Fibroblast of skin of abdomen (primary cell): Measurements from ENCODE around the gene CREBBP.
A peak's percentile ranks its signal among the peaks of the same experiment; 100 is the strongest.

ENCODE experiments used
- DNase-seq: peaks from one replicate; pipeline ENCODE4 v3.0.0-alpha.2; 2013

The CREBBP gene

DNA sequence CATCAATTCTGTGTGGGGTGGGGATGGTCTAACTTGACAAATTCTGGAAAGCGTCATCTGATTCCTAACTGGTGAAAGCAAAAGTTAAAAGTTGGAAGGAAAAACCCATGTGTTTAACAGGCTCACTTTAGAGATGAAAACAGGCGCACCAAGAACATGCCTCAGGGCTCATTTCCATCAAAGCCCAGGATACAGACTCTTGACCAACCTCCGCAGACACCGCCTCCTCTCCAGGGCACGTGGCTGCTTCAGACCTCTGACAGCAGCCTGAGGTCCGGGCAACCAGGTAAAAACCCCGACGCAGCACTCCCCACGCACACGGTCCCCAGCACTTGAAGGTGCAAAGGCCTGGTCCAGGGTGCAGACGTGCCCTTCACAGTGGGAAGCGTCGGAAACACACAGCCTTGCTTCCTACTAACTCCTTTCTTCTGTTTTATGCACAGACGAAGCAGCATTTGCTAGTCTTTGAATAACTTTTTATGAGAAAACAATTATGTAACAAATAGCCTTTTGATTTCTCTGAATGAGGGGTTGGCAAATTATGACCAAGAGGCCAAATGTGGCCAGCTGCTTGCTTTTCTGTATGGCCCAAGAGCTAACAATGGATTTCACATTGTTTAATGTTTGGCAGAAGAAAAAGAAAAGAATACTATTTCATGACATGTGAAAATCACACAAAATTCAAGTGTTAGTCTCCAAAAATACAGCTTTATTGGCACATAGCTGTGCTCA is 119.0 kb downstream of the CREBBP start:
- DNase-seq: no peak

DNA sequence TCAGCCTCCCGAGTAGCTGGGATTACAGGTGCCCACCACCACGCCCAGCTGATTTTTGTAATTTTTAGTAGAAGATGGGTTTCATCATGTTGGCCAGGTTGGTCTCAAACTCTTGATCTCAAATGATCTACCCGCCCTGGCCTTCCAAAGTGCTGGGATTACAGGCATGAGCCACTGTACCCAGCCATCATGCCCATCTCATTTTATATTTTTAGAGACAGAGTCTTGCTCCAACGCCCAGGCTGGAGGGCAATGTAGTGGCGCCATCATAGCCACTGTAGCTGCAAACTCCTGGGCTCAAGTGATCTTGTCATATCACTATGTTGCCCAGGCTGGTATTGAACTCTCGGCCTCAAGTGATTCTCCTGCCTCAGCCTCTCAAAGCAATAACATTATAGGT is 120.0 kb downstream of the CREBBP start:
- DNase-seq: no peak

DNA sequence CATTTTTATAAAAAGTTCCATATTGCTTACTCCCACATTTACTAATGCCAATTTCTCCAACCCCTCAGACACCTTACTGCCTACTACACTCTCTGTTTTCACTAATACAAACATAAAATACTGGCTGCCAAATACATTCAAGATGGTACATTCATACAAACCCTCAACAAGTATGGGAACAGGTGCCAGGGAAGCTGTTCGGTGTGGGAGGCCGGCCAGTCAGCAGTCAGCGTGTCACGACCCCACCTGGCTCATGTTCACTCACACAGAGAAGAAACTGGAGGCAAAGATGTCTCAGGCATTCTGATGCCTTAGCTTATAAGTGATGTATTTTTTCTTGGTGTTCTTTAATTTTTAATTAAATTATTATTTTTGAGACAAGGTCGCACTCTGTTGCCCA is 120.8 kb downstream of the CREBBP start:
- no peak for DNase-seq

DNA sequence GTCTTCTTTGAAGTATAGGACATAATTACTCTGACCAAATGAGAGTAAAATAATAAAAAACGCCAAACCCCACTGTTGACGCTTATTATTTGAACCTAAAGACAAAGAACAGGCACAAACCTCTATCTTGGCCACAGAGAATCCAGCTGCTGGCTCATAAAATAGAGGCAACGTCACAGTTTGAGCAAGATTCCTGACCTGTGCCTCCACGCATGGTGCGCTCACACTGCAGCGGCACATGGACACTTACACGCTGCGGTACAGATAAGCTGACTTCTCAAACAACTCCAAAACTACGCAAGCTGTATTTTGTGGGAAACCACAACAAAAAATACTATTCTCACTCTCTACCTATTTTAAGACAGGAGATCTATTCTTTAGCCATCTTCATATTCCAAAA is 124.4 kb downstream of the CREBBP start:
- no peak for DNase-seq

DNA sequence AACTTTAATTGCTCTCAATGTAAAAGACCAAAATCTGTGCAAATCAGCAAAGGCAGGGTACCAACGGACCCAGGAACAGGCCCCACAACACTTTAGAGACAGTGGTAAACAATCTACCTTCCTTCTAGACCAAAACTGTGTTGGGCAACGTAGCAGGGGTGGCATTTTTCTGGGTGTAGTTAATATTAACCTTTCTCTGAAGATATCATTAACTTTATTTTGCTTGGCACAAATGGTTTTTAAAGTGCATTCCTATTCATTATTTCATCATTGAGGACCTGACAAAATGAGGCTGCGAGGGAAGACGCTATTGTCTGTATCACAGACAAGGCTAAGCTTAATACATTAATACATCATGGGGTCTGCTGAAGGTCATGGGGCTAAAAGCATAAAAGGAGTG is 125.3 kb downstream of the CREBBP start:
- no peak for DNase-seq

DNA sequence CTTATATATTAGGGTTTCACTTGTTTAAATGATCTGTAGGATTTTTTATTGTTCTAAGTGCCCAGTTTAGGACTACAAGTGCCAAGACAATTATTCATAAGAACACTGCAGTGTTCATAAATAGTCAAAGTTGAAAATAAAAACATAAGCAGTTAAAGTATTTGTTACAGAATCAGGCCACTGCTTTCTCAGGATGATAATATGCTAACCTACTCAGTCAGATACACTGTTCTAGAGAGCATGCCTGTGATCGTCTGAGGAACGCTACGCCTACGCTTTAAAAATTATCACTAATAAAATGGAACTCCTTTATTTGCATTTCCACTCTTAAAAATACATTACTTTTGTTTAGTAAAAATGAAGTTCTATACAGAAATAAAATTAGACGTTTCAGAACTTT is 125.7 kb downstream of the CREBBP start:
- DNase-seq: no peak

DNA sequence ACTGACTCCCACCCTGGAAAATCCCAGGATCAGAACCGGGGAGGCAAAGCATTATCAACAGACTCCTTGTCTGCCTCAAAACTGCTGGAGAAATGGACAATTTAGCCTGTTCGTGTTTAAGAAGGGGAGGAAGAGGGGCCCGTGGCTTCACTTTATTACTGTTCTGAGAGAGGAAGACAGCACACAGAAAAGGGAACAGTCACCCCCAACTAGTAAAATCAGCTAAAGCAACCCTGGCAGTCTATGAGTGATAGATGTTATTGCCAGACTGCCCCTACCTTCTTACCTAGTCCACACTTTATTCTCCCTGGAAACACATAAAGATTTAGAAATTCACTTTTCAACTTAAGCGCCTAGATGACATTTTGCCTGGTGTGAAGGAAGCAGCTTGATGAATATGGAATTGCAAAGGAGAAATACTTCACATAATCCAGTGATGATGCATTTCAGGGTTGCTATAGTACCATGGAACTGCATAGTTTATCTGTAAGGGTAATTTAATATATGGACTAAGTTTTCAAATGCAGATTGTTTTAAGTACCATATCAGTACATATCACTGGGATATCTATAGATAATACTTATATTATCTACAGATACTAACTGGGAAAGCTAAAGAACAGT is 126.3 kb downstream of the CREBBP start:
- peak; percentile 46 for DNase-seq

DNA sequence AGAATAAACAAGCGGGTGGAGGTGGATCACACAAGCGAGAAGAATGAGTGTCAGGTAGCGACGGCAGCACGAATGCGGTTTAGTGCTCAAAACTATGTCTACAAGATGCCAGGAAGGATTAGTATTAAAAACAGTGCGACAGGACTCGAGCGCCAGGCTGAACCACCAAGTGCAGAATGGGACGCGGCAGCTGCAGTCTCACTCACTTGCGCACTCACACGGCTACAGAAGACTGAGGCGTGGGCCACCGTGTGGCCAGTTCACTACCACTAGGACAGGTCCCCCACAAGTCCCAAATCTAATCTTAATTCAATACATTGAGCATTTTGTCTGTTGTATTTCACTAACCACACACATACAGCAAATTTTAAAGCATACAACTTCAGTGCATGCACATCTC is 127.5 kb downstream of the CREBBP start:
- DNase-seq: no peak

DNA sequence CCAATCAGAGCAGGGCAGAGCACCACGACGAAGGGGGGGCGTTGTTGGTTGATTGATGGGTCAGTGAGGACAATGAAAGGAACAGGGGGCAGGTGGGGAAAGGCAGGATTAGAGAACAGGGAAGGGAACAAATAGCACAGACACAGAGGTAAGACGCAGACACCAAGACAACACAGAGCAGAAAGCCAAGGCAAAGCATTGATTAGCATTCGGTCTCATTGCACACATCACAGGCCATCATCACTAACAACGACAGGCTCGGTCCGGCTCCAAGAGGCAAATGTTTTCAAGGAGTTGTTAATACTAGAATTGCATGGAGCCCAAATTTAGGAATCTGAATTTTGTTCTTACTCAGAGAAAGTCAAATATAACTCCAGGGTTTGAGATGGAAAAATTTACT is 128.6 kb downstream of the CREBBP start:
- DNase-seq: no peak

DNA sequence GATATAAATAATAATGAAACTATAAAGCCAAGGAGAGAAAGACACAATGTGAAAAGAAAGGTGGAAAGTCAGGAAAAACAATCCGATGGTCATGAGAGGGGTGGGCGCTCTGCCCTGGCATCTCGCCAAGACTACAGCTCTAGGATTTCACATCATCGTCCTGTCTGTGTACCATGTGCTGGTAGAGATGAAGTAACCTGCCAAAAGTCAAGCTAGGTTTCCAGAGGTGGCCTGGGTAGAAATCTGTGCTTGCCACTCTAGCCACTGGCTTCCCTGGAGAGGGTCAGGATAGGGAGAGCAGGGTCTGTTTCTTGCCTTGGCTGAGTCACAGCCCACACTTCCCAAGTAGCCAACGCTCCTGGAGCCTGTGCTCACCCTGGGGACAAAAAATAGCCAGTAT is 132.2 kb downstream of the CREBBP start:
- DNase-seq: no peak

DNA sequence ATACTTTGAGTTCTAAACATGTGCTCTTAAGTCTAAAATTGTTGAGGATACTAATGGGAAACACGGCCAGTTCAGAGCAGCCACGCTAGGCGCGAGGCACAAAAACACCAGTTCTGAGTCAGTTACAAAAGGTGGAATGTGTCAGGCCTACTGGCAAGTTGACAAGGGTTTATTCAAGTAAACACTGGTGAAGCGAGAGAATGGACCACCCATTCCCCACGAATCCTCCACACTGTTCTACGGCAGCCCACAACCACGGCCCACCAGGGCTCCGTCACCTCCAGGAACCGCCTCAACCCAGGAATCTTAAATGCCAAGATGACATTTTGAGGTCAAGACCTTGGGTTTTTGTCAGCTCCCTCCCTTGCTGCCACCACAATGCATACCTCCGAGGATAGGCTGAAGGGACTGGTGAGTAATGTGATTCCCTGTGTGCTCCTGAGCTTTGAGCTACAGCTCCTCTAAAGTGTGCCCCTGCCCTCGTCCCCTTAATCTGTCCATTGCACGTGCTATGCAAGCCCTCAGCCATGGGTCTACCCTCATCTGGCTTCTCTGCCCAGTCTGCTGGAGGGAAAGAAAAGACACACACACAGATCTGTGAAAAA is 134.7 kb downstream of the CREBBP start:
- DNase-seq: peak; percentile 25

DNA sequence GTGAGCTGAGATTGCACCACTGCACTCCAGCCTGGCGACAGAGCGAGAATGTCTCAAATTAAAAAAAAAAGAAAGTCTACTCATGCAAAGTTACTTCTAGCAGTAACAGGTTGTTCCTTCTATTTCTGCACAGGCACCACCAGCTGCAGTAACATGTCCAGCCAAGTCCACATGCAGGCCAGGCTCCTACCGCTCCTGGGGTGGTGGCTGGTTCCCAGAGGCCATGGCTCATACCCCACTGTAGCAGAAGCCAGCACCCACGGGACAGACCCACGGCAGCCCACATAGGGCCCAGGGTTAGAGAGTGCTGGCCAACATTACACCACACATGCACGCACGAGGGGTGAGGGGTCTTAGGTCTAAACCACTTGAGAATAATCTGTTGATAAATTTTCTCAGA is 136.5 kb downstream of the CREBBP start:
- DNase-seq: no peak

DNA sequence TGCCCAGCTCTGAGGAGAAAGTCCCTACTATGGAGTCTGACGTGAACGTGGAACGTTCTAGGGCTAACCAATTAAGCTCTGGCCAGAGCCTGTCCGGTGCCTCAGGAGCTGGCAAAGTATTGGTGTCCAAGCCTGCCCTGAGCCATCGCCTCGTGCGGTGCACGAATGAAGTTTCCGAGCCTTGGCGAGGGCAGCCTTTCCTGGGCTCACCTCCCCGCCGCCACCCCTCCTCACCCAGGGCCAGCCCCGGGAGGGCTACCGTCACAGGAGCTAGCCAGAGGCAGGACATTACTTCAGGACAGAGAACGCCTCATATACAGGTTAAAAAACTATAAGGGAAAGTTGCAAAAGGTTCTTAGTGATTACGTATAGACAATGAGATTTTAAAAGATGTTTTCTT is 139.6 kb downstream of the CREBBP start:
- no peak for DNase-seq

DNA sequence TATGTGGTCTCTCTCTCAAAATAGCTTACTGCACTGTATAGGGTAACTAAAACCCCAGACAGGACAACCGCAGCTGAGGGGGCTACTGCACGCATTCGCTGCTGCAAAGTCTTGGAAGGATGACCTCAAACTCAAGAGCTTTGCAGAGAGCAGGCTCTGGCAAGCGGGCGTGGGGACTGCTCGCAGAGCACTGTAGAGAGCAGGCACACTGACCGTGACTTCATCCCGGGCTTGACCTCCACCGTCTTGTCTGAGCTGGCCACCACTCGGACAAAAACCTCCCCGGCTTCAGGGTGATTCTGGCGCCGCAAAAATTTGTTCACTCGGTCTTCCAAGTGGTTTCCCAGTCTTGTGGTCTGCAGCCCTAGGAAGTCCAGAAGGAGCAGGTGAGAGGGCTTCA is 140.3 kb downstream of the CREBBP start:
- DNase-seq: no peak

DNA sequence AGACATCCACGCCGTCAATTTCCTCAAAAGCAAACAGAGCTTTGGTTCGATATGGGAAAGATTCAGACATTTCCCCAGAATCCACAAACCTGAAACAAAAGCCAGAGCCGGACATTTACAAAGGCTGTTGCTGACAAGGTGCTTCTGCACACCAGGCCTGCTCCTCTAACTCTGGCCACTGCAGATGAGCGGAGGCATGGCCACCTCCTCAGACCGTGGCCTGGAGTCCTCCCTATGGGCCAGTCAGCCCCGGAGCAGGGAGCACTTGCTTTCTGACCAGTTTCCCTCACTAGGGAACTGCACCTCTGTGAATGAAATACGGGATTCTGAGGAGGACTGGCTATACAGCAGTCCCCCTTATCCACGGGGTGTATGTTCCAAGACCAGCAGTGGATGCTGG is 140.9 kb downstream of the CREBBP start:
- DNase-seq: no peak

DNA sequence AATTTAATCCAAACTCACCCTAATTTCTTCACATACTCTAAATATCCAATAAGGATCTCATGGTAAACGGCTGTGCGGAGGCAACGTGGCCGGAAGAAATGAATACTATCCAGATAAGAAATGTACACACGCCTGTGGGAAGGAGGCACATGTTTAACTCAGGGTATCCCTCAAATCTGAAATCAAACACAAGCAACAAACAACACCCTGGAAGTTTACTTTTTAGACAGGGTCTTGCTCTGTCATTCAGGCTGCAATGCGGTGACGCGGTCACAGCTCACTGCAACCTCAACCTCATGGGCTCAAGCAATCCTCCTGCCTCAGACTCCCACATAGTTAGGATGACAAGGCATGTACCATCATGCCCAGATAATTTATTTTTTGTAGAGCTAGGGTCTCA is 142.0 kb downstream of the CREBBP start:
- no peak for DNase-seq

DNA sequence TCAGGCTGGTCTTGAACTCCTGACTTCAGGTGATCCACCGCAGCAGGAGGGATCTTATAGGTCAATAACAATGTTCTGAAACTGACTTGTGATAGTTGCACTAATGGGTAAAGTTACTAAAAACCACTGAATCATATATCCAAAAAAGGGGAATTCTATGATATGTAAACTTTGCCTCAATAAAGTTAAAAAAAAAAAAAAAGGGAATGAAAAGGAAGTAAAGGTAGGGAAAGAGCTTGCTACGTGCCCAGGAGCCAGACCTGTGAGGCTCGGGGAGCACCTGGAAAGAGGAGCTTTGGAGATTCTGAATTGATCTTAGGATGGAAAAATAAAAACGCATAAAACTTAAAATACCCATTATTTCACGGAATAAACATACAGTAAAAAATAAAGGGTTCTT is 142.4 kb downstream of the CREBBP start:
- no peak for DNase-seq

DNA sequence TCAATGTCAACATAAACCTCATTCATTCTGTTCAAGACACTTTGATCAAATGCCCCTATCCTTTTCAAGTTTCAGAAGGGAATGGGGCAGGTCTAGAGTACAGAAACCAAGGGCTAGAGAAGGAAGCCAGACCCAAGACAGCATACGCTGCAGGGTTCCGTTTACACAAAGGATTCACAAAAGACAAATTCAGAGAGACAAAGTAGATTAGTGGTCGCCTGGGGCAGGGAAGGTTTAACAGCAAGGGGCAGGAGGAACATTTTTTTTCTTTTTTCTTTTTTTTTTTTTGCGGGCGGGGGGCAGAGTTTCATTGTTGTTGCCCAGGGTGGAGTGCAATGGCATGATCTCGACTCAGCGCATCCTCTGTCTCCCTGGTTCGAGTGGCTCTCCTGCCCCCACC is 143.3 kb downstream of the CREBBP start:
- no peak for DNase-seq

DNA sequence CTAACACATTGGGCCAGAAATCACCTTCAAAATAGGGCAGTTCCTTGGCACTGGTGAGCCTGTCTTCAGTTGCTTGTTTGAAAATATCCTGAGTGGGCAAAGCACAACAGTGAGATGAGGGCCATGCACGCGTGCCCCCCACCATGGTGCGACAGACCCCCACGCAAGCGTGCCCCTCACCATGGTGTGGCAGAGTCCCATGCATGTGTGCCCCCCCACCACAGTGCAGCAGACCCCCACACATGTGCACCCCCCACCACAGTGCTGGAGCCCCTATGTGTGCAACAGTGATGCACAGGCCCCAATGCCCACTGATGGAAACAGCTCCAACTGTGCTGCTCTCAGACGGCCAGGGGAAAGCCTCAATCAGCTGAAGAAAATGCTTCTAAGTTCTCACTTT is 144.4 kb downstream of the CREBBP start:
- DNase-seq: no peak

DNA sequence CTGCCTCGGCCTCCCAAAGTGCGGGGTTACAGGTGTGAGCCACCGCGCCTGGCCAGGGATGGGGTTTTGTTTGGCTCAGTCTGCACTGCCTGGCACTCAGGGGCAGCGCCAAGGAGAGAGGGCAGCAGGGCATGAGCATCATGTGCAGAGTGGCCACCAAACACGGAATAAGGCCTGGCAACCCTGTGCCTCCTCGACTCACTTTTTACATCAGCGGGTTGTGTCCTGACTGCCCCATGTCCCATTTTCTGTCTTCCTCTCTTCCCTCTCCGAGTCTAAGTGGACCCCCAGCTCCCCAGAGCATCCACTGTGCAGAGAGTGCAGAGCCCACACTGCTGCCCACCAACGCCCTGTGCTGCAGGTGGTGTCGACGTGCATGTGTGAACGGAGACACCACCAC is 145.0 kb downstream of the CREBBP start:
- no peak for DNase-seq

DNA sequence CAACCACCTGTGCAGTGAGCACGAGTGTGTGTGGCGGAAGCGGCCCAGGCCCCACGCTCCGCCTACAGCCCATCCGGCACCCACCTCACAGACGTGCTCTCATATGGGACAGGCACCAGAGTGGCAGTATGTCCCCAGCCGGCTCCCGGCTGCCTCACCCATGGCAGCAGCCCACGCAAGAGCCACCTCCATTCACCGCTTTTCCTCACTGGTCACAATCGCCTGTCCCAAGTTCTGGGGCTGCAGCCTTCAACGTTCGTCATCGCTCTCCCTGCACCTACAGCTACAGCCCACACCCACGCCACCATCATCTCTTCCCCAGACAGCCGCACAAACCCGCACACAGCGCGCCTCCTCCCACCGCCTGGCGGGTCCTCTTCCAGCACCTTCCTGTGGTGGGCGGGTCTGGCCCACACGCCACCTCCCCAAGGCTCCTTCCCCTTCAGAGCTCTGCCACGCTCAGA is 145.7 kb downstream of the CREBBP start:
- no peak for DNase-seq

DNA sequence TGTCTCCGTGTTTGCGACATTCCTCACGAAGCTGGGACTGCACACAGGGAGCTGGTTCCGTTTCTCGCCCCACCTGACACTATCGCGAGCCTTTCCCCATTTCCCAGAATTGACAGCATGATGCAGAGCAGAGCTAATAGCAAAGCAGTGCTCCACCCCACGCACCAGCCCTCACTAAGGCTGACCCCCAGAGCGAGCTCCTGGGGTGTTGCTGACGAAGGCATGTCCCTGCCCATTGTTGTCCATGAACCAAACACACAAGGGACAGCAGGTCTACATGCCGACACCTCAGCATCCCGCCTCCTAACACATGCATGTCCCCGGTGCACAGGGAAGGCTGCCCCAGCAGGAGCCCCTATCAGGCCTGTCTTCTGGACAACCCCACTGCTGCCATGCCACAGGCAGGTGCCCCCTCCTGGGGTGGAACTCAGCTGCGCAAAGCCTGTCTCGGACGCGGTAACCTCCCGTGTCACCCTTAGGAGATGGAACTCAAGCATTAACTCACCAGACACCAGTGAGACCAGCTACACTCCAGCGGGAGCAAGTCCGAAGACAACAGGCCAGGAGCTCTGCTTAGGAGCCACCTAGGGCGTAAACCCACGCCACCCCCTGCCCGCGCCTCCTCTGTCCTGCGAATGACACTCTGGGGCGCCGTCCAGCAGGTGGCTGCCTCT is 146.3 kb downstream of the CREBBP start:
- DNase-seq: no peak

DNA sequence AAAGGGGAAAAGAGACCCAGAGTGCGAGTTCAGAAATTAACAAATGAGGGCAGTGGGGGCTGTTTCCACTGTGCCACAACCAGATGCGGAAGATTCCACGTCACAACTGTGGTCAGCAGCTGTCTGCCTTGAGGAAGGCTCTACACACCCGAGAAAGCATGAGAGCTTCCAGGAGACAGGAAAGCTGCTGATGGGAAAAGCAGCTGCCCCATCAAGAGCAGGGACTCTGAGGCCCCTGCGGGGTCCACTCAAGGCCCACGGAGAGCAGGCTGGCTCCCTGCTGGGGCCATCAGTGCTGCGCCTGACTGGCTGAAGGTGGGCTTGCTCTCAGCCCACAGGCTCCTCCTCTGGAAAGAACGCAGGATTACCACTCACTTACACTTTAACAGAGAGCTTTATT is 148.3 kb downstream of the CREBBP start:
- no peak for DNase-seq
